AG09319 (cell line): ENCODE measurements around the gene SORCS1.

Source experiments
- DNase-seq: peaks from one replicate; pipeline ENCODE4 v3.0.0-alpha.2; 2010; ENCODE audit warnings: low read depth; ENCODE audit errors: extremely low read depth
- TF ChIP-seq, protein P1 (sequence below): IDR thresholded peaks from 2 replicates; pipeline ENCODE4 v1.5.1; 2011; ENCODE audit warnings: low read depth, mild to moderate bottlenecking, inconsistent platforms, low read length, moderate library complexity

The SORCS1 gene

GRCh38 chr10:106626371-106626770, 538.1 kb downstream of the SORCS1 start:
- TF ChIP-seq, protein P1, sequence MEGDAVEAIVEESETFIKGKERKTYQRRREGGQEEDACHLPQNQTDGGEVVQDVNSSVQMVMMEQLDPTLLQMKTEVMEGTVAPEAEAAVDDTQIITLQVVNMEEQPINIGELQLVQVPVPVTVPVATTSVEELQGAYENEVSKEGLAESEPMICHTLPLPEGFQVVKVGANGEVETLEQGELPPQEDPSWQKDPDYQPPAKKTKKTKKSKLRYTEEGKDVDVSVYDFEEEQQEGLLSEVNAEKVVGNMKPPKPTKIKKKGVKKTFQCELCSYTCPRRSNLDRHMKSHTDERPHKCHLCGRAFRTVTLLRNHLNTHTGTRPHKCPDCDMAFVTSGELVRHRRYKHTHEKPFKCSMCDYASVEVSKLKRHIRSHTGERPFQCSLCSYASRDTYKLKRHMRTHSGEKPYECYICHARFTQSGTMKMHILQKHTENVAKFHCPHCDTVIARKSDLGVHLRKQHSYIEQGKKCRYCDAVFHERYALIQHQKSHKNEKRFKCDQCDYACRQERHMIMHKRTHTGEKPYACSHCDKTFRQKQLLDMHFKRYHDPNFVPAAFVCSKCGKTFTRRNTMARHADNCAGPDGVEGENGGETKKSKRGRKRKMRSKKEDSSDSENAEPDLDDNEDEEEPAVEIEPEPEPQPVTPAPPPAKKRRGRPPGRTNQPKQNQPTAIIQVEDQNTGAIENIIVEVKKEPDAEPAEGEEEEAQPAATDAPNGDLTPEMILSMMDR: no peak

GRCh38 chr10:106625751-106626150, 538.8 kb downstream of the SORCS1 start:
- no peak for DNase-seq
- TF ChIP-seq, protein P1: no peak

More at GRCh38 chr10:106626371-106626770, 538.1 kb downstream of the SORCS1 start:
- DNase-seq: no peak

DNA sequence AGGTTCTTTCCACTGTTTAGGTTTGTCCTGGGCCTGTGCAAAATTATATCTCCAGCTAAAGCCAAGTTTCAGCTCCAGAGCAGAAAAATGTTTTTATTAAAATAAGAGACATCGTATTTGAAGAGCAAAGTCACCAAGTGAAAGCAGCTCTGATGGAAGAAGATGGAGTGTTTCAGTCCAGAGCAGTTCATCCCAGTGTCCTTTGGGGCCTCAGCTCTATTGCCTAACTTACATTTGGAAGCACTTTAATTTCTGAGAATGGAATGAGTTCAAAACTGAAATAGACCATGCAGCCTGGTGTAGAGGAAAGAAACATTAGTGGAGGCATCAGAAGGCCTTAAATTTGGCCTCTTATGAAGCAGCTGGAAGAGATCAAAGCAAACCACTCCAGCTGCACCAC, 545.2 kb downstream of the SORCS1 start:
- TF ChIP-seq, protein P1: no peak
- DNase-seq: no peak

- no peak for DNase-seq
Observed at GRCh38 chr10:106618646-106619045, 545.9 kb downstream of the SORCS1 start.

DNA sequence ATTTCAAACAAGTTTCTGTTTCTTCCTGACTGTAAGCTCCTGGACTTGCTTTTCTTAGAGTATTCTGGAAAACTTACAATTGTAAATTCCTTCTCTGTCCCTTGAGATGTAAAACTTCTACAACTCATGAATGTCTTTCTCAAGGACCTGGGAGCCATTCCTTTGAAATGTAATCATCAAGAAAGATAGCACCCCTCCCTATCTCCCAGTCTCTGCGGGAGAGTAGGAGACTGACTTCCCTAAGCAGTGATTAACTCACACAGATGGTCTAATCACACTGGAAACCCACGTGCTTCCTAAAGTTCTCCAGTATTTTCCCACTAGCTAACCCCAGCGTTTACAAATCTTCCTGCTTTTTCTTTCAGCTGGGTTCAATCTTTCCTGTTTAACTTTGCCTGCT, 549.4 kb downstream of the SORCS1 start:
- TF ChIP-seq, protein P1: no peak
- DNase-seq: no peak

More at GRCh38 chr10:106618646-106619045, 545.9 kb downstream of the SORCS1 start:
- TF ChIP-seq, protein P1: no peak

DNA sequence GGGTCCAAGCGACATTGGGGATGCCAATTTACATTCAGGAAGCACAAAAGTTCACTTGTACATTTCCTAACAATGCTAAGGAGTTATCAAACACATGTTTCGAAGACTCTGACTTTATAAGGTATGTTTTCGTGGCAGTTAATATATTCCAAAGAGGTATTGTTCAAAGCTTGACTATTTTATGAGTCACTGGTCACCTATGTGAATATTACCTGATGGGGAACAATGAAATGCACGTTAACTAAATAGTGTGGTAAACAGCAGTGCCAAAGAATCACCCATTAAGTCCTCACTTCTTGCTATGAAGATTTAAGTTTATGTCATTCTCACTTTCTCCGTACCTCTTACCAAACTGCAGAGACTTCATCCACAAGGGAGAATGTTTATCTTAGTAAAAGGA, 550.2 kb downstream of the SORCS1 start:
- no peak for DNase-seq
- TF ChIP-seq, protein P1: no peak

- TF ChIP-seq, protein P1: no peak
- DNase-seq: no peak
Observed at GRCh38 chr10:106612381-106612780, 552.1 kb downstream of the SORCS1 start.
